OCI-LY7 (cell line): ENCODE data around the gene RNF14. TPM values are rescaled to one million over a fixed set of nuclear protein-coding genes. Genes with fewer than 3 reads are reported as not detected.
A peak's percentile ranks its signal among the peaks of the same experiment; 100 is the strongest.

ENCODE experiments used
- BruUV-seq: library from RNA; stranded (reverse); fragments of 400-500 nt; replicated peaks from 2 replicates; lab custom pipeline; 2021; lab: Mats Ljungman, UMichigan
- CTCF ChIA-PET: fragments of 300-600 bp; sonication (Branson Sonifier 250); formaldehyde crosslinking; loops from one replicate; lab custom pipeline; 2022; ENCODE audit warnings: antibody characterized with exemption; ENCODE audit not compliant: unreplicated experiment; lab: Charles Lee
- POLR2A ChIA-PET: fragments of 300-600 bp; sonication (Branson Sonifier 250); formaldehyde crosslinking; loops from one replicate; lab custom pipeline; 2022; ENCODE audit warnings: antibody characterized with exemption; lab: Charles Lee
- DNase-seq: peaks from one replicate; pipeline ENCODE4 v3.0.0-alpha.2; 2015; ENCODE audit warnings: low spot score
- H2AFZ ChIP-seq: fragments of 200-600 bp; sonication (generic), shearing (Covaris generic); 2 replicates; pipeline ENCODE4 v1.6.1; 2014; ENCODE audit warnings: mild to moderate bottlenecking, antibody characterized with exemption, low read length, moderate library complexity
- H3K27ac ChIP-seq: fragments of 200-600 bp; sonication (generic); 2 replicates; pipeline ENCODE4 v1.5.1; 2014; ENCODE audit warnings: mixed run types, low read depth, mild to moderate bottlenecking, moderate library complexity, low read length, inconsistent platforms; ENCODE audit not compliant: poor library complexity, severe bottlenecking
- H3K36me3 ChIP-seq: fragments of 200-600 bp; sonication (generic); 2 replicates; pipeline ENCODE4 v1.6.1; 2014; ENCODE audit warnings: mild to moderate bottlenecking, antibody characterized with exemption, low read length, moderate library complexity, mixed read lengths; ENCODE audit not compliant: insufficient read depth
- H3K4me1 ChIP-seq: fragments of 200-600 bp; sonication (generic); 2 replicates; pipeline ENCODE4 v1.5.1; 2014; ENCODE audit warnings: mild to moderate bottlenecking, low read length; ENCODE audit not compliant: insufficient read depth, poor library complexity, severe bottlenecking
- H3K4me2 ChIP-seq: fragments of 200-600 bp; sonication (generic); 2 replicates; pipeline ENCODE4 v1.6.1; 2014; ENCODE audit warnings: mild to moderate bottlenecking, low read length
- H3K4me3 ChIP-seq: fragments of 200-600 bp; sonication (generic); 2 replicates; pipeline ENCODE4 v1.5.1; 2014; ENCODE audit warnings: mild to moderate bottlenecking, low read depth, low read length; ENCODE audit not compliant: poor library complexity, severe bottlenecking
- H3K79me2 ChIP-seq: fragments of 200-600 bp; sonication (generic); 2 replicates; pipeline ENCODE4 v1.6.1; 2016; ENCODE audit warnings: low read depth, mild to moderate bottlenecking, low read length, moderate library complexity, mixed read lengths; ENCODE audit not compliant: insufficient read depth
- H3K9me2 ChIP-seq: fragments of 200-600 bp; sonication (generic); 2 replicates; pipeline ENCODE4 v1.6.1; 2016; ENCODE audit warnings: mild to moderate bottlenecking, low read length, mixed read lengths; ENCODE audit not compliant: insufficient read depth
- H3K9me3 ChIP-seq: fragments of 200-600 bp; sonication (generic); 2 replicates; pipeline ENCODE4 v1.6.1; 2014; ENCODE audit warnings: mild to moderate bottlenecking, mixed run types, low read length, mixed read lengths
- H4K20me1 ChIP-seq: fragments of 200-600 bp; sonication (generic); 2 replicates; pipeline ENCODE4 v1.6.1; 2014; ENCODE audit warnings: mild to moderate bottlenecking, antibody characterized with exemption, low read length, moderate library complexity, mixed read lengths; ENCODE audit not compliant: insufficient read depth
- EZH2phosphoT487 ChIP-seq: fragments of 200-600 bp; sonication (generic); IDR thresholded peaks from 2 replicates; pipeline ENCODE4 v1.6.1; 2018; ENCODE audit warnings: low read depth, borderline replicate concordance, mild to moderate bottlenecking, mixed run types, antibody characterized with exemption, low read length, moderate library complexity, mixed read lengths
- intact Hi-C: fragments of 100-400 bp; cut with micrococcal nuclease; formaldehyde crosslinking; loops from one replicate; pipeline ENCODE4 v1.10.0; 2022; ENCODE audit not compliant: unreplicated experiment
- total RNA-seq, 2 experiments: library from RNA; depleted of rRNA in 1 of 2; stranded (reverse); fragments of >200 nt in 1 of 2; shearing (Covaris generic) in 1 of 2; gene quantifications; 2 replicates each; pipeline ENCODE4 v1.2.3, GENCODE V29; 2014 to 2022
- TF ChIP-seq, protein P1 (sequence below): fragments of 200-600 bp; sonication (generic); conservative IDR thresholded peaks from 2 replicates; pipeline ENCODE4 v1.5.1; 2014; ENCODE audit warnings: mild to moderate bottlenecking, antibody characterized with exemption, low read length, moderate library complexity, mixed read lengths

The RNF14 gene
- total RNA-seq, 2 experiments from 2014 or later = 31.7 to 41.1 TPM

DNA sequence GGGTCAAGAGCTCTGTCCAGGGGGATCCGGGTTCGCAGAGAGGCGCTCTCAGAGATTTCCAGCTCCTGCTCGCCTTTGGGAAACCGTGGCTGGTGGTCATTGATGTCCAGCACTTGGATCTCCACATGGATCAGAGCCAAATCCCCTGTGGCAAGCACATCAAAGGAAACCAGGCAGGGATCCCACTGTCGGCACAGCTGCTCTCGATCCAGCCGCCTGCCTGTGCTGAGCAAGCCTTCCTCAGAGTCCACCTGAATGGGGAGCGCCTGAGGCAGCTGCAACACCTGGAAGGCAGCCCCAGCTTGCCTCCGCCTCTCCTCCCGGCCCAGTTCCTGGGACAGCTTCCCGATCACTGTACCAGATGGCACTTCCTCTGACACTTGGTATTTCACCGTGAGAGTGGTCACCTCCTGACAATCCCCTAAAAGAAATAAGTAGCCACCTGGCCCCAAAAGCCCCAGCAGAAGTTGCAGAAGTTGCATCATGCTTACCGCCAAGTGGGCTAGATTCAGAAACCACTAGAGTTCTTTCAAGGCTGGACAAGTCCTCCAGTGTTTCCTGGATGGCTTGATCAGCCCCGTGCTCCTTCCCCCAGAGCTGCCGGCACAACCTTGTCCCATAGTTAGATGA lies 11.4 kb upstream of the RNF14 start:
- no peaks in the 10 kb centered on the region for H3K9me3 ChIP-seq
- intact Hi-C loops = no loop called here
- no peaks in the 10 kb centered on the region for H3K79me2 ChIP-seq
- CTCF ChIA-PET = no interaction called here
- POLR2A ChIA-PET = interaction anchor here (1.1 kb wide), 1 partner anchor 41 kb away, joined by 4 read pairs; no protein-coding TSS in a partner anchor
- peak overlapping the region; percentile 16; the same call in 1 of the 2 replicates for H3K4me2 ChIP-seq
- H4K20me1 ChIP-seq = no peaks in the 10 kb centered on the region
- no peak overlapping the region for H3K27ac ChIP-seq
- H3K36me3 ChIP-seq = no peaks in the 10 kb centered on the region
- peaks cover 50% of the 10 kb centered on the region for H3K4me1 ChIP-seq
- no peak for DNase-seq
- no peaks in the 10 kb centered on the region for H3K9me2 ChIP-seq
- no peak overlapping the region for H3K4me3 ChIP-seq
- TF ChIP-seq, protein P1, sequence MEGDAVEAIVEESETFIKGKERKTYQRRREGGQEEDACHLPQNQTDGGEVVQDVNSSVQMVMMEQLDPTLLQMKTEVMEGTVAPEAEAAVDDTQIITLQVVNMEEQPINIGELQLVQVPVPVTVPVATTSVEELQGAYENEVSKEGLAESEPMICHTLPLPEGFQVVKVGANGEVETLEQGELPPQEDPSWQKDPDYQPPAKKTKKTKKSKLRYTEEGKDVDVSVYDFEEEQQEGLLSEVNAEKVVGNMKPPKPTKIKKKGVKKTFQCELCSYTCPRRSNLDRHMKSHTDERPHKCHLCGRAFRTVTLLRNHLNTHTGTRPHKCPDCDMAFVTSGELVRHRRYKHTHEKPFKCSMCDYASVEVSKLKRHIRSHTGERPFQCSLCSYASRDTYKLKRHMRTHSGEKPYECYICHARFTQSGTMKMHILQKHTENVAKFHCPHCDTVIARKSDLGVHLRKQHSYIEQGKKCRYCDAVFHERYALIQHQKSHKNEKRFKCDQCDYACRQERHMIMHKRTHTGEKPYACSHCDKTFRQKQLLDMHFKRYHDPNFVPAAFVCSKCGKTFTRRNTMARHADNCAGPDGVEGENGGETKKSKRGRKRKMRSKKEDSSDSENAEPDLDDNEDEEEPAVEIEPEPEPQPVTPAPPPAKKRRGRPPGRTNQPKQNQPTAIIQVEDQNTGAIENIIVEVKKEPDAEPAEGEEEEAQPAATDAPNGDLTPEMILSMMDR = no peak
- no TSS peak for BruUV-seq
- H2AFZ ChIP-seq = no peak overlapping the region

DNA sequence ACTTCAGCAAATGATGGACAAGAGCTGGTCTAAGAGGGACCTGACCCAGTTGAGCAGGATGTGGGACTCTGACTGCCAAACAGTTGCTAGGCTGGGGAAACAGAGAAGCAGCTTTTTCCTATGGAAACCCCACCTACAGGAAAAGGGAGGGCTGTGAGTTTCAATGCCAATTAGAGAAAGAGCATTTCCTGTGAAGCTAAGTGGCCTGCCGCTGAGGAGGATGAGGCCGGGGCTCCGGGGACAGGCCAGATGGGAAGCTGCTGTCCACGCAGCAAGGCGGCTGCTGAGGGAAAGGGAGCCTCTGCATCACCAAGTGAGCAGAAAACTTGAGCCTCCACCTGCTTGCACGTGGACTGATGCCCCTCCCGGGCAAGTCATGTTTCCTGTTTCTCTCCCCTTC lies 10.8 kb upstream of the RNF14 start, which contains the start of gene PCDH12:
TSS of gene PCDH12 (minus strand) at position 90 of the 400 bp plus-strand sequence. CDS start 351 bp downstream, outside the sequence.
- peaks cover 50% of the 10 kb centered on the region for H3K4me1 ChIP-seq
- no peak within 1 kb of the TSS for H3K27ac ChIP-seq
- TF ChIP-seq EZH2phosphoT487 = no peak
- TF ChIP-seq, protein P1 = no peak
- H3K4me3 ChIP-seq = no peak within 1 kb of the TSS
- peak within 1 kb of the TSS; percentile 16; the same call in 1 of the 2 replicates for H3K4me2 ChIP-seq
- BruUV-seq = no TSS peak
- no peaks in the 10 kb centered on the region for H3K79me2 ChIP-seq
- H2AFZ ChIP-seq = peak within 1 kb of the TSS; percentile 70; the same call in 1 of the 2 replicates
- H3K9me2 ChIP-seq = no peaks in the 10 kb centered on the region
- ChIA-PET POLR2A (interaction anchor here (1.1 kb wide), 1 partner anchor 42 kb away, joined by 4 read pairs; no protein-coding TSS in a partner anchor), CTCF (no interaction called here)
- DNase-seq = peak; percentile 24
- H4K20me1 ChIP-seq = no peaks in the 10 kb centered on the region
- H3K36me3 ChIP-seq = no peaks in the 10 kb centered on the region
- no peaks in the 10 kb centered on the region for H3K9me3 ChIP-seq
- intact Hi-C loops = no loop called here
